Erythroblast (primary cell): Measurements from ENCODE around the gene TFDP1.
A peak's percentile ranks its signal among the peaks of the same experiment; 100 is the strongest.

Experiments
- DNase-seq, 2 experiments: peaks; one replicate each; lab custom pipeline; 2025; lab: John Stamatoyannopoulos, UW
- GATA1 ChIP-seq: IDR thresholded peaks from 2 replicates; pipeline ENCODE4 v1.6.1; 2011; ENCODE audit warnings: low read depth, mild to moderate bottlenecking, control low read depth, low read length, moderate library complexity
- POLR2A ChIP-seq: IDR thresholded peaks from 2 replicates; pipeline ENCODE4 v1.6.1; 2011; ENCODE audit warnings: mild to moderate bottlenecking, low read length

The TFDP1 gene, protein sequence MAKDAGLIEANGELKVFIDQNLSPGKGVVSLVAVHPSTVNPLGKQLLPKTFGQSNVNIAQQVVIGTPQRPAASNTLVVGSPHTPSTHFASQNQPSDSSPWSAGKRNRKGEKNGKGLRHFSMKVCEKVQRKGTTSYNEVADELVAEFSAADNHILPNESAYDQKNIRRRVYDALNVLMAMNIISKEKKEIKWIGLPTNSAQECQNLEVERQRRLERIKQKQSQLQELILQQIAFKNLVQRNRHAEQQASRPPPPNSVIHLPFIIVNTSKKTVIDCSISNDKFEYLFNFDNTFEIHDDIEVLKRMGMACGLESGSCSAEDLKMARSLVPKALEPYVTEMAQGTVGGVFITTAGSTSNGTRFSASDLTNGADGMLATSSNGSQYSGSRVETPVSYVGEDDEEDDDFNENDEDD

DNA sequence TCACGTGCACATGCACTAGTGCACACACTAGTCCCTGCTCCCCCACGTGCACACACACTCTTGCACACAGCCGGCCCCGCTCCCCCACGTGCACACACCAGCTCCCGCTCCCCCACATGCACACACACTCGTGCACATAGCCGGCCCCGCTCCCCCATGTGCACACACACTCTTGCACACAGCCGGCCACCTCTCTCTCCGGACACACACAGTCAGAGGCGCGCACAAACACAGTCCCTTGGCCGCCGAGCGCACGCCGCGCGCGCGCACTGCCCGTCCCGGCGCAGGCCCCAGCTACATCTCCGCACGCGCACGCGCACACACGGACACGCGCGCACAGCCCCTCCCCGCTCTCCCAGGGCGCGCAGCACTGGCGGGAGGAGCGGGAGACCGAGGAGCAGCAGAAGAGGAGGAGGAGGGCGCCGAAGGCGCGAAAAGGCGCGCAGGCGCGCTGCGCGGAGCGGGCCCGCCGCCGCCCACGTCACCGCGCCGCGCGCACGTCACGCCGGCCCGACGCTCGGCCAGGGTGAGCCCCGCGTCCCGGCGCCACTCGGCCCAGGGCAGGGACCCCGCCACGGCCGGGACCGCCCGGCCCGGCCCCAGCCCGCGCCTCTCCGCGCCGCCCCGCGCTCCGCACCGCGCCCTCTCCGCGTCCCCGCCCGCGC is at the start of gene TFDP1:
TSS of gene TFDP1 (plus strand) at position 549 of the 665 bp plus-strand sequence. CDS start 1,085 bp downstream, outside the sequence.
- DNase-seq: peak; percentile 93 to 96
- TF ChIP-seq GATA1 (no peak), POLR2A (peak; percentile 47)

DNA sequence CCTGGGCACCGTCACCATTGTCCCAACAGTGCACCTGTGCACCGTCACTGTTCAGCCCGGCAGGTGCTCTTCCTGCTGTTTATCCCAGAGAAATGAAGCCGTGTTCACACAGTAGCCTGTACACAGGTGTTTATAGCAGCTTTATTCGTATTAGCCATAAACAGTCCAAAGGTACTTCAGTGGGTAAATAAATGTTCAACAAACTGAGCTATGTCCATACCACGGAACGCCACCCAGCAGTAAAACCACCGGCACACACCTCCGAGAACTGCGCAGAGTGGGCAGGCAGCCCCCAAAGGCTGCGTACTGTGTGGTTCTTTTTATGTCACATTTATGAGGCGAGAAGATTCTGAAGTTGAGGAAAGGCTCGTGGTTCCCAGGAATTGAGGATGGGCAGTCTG is 49.2 kb upstream of the TFDP1 start:
- TF ChIP-seq GATA1 (no peak), POLR2A (no peak)

DNA sequence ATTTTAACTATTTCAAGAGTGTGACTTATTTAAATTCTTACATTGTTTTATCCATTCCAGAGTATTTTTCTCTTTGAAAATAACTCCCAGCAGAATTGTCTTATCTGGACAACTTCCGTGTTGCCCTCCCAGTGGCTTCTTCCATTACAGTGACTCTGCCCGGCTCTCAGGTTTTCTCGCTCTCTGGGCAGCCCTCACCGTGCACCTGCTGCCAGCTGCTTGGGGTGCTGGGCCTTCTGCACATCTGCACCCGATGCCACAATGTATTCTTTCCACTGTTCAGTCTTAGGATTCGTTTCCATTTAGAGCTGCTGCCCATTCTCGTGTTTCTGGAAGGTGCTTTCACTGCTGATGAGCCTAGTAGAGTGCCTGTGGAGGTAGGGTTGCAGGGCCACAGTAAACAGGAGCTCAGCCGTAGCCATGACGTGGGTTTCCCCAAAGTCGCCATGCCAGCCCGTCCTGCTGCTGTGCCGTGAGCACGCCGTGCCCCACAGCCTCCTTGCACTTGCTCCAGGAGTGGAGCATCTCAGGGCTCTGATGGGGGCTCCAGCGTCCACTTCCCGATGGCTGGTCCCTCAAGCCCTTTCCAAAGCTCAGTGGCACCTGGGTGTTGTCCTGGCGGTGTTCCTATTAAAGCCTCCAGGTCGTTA is 48.0 kb upstream of the TFDP1 start:
- no peak for DNase-seq
- TF ChIP-seq POLR2A (no peak), GATA1 (no peak)

More for the DNA sequence above, 49.2 kb upstream of the TFDP1 start:
- no peak for DNase-seq

DNA sequence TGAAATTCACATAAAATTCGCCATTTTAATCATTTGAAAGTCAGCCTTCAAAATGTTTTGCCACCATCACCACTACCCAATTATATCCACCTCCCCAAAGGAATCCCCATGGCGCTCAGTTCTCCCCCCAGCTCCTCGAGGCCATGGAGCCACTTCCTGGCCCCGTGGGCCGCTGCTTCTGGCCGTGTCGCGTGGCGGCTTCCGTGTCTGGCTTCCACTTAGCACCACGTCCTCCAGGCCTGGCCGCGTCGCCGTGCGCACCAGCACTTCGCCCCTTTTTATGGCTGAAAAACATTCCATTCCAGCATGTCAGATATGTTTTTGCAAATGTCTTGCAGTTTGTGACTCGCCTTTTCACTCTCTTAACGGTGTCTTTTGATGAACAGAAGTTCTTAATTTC is 47.3 kb upstream of the TFDP1 start:
- no peak for DNase-seq
- no peak for TF ChIP-seq GATA1
- TF ChIP-seq POLR2A: no peak

DNA sequence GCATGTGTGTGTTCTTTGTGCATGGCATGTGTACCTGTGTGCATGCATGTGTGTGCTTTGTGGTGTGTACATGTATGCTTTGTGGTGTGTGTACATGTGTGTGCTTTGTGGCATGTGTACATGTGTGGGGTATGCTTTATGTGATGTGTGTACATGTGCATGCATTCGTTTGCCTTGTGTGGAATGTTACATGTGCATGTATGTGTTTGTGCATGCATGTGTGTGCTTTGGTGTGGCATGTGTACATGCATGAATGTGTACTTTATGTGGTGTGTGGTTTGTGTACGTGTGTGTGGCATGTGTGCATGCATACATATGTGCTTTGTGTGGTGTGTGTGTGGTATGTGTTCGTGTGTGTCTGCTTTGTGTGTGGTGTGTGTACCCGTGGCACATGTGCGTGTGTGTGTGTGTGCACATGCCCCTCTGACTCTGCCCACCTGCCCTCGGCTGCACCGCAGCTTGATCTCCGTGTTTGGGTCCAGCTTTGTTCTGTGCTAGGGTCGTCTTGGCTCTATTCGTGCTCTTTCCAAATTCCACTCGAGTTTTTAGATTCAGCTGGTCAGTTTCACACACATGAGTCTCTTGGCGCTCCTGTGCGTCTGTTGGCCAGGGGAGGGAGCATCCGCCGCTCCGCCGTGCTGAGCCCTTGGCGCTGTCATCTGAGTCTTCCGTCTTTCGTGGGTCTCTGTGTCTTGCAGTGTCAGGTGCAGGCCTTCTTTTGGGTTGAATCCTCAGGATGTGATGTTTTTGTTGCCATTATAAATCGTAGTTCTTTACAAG is 46.5 kb upstream of the TFDP1 start:
- TF ChIP-seq POLR2A: no peak
- no peak for TF ChIP-seq GATA1

DNA sequence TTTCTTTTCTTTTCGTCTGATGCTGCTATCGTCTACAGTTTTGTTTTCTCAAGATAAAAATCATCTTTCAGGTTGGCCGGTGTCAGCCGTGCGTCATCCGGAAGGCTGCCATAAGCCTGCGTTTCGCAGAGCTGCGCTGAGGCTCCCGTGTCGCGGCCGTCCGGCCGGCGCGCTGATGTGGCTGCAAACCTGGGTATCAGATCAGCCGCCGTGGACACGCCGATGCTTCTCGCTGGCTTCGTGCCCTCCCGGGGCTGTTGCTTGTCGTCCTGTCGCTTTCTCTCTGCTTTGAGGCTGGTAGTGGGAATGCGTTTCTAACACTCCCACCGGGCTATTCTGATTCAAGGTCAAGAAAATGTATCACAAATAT is 45.9 kb upstream of the TFDP1 start:
- no peak for DNase-seq
- TF ChIP-seq GATA1 (no peak), POLR2A (no peak)

More for the DNA sequence above, 46.5 kb upstream of the TFDP1 start:
- no peak for DNase-seq

DNA sequence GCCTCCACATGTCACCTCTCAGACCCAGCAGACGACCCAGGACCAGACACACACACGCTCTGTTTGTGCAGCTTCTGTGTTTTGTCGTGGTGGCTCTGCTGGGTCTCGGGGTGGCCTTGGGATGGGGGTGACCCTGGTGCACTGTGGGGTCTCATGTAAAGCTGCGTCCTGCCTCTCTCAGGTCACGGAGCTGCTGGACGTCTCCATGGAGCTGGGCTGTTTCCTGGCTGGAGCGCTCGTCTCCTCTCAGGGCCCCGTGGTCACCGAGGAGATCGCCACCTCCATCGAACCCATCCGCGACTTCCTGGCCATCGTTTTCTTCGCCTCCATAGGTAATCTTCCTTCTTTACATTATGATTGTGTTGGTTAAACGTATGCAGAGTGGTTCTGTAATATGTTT is 45.4 kb upstream of the TFDP1 start:
- no peak for DNase-seq
- TF ChIP-seq GATA1 (no peak), POLR2A (no peak)

DNA sequence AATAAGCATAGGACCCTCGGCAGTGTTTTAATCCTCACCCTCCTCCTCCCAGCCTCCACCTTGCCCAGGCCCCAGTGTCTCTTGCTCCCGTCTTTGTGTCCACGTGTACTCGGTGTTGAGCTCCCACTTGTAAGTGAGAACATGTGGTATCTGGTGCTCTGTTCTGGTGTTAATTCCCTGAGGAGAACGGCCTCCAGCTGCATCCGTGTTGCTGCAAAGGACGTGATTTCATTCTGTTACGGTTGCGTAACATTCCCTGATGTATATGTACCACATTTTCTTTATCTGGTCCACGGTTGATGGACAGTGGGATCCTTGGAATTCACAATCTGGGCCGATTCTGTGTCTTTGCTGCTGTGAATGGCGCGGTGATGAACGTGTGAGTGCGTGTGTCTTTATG is 44.7 kb upstream of the TFDP1 start:
- TF ChIP-seq POLR2A (no peak), GATA1 (no peak)
- DNase-seq: no peak

DNA sequence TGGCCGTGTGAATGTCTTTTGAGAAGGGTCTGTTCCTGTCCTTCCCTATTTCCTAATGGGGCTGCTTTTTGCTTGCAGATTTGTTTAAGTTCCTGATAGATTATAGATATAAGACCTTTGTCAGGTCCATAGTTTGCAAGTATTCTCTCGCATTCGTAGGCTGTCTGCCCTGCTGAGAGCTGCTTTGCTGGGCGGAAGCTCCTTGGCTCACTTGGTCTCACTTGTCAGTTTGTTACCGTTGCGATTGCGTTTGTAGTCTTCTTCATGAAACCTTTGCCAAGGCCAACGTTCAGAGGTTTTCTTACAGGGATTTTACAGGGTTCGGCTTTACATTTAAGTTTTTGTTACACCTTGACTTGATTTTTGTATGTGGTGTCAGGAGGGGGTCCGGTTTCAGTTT is 44.0 kb upstream of the TFDP1 start:
- no peak for DNase-seq
- TF ChIP-seq POLR2A (no peak), GATA1 (no peak)

DNA sequence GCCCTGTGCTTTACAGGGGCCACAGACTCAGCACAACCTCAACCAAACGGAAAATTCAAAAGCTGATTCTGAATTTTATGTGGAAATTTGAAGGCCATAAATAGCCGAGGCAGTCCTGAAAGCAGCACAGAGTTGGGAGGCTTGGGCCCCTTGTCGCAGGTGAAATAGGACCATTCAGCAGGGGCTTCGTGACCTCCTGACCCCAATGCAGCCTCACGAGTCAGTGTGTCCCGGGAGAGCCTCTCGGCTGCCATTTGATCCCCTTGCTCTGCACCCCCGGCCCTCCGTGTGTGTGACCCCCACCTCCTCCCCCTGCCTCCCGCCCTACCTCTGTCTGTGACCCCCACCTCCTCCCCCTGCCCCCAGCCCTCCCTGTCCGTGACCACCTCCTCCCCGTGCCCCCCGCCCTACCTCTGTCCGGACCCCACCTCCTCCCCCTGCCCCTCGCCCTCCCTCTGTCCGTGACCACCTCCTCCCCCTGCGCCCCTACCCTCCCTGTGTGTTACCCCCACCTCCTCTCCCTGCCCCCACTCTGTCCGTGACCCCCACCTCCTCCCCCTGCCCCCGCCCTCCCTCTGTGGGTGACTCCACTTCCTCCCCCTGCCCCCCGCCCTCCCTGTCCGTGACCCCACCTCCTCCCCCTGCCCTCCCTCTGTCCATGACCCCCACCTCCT is 41.7 kb upstream of the TFDP1 start:
- DNase-seq: no peak
- TF ChIP-seq POLR2A (no peak), GATA1 (no peak)

DNA sequence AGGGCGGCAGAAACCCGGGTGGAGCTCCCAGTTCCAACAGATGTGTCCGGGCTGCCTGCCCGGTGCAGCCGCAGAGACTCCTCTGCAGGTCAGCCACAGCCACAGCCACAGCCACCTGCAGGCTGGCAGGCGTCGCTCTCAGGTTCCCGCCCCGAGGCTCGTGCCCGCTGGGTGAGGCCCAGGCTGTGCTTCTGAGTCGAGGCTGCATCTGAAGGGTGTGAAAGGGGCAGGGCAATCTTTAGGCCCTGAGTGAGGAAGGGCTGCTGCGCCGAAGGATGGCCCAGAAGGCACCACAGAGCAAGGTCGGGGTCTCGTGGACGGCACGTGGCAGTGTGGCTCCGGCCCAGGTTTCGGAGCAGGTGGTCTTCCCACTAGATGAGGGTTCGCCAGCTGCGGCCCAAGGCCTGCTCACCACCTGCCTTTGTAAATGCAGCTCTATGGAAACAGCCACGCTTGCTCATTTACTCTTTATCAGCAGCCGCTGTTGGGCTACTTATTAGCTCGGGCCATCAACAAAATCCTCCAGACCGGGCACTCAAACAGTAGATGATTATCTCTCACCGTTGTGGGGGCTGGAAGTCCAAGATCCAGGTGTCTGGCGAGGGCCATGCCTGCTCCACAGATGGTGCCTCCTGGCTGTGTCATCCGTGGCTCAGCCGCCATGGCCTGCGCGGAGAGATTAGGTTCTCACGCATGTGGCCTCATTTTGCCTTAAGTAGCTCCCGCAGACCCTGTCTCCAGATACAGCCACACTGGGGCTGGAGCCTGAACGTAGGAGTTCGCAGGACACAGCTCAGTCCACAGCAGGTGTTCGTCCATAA is 40.3 kb upstream of the TFDP1 start:
- TF ChIP-seq POLR2A (no peak), GATA1 (no peak)

DNA sequence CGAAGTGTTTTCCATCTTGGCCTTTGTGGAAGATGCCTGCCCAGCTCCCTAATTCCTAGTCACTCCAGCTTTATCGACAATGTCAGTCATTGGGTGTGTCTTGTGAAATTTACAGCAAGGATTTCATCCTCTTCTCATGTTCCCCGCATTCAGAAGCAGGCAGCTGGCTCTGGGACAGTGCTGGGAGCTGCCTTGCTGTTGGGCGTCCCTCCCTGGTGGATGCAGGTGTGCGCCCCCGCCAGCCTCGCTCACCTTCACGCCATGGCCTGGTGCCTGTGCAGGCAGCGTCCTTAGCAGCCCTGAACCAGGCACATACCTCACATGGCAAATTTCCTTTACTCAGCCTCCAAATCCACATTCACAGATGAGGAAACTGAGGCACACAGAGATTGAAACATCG is 39.7 kb upstream of the TFDP1 start:
- no peak for TF ChIP-seq POLR2A
- no peak for TF ChIP-seq GATA1
- DNase-seq: no peak

More for the DNA sequence above, 40.3 kb upstream of the TFDP1 start:
- DNase-seq: no peak

DNA sequence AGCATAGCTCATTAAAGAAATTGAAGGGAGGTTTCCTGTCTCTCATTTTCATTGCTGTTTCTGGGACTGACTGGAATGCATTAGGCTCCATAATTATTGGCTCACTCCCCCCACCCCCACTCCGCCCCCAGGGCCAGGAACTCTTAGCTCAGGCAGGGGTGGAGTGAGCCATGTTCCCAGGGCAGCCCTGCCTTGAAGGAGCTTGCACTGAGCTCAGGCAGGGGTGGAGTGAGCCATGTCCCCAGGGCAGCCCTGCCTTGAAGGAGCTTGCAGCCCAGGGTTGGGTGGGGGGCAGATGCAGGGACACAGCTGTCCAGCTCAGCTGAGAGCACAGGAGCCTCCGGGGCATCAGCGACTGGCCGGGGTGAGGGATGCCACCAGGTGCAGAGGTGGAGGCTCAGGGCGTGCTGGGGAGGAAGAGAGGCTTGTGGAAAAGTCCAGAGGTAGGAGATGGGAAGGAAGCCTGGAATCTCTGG is 39.1 kb upstream of the TFDP1 start:
- TF ChIP-seq POLR2A (no peak), GATA1 (no peak)
- DNase-seq: no peak
